IPS-18c (cell line): ENCODE results near the gene SAXO1.

Experiments
- H3K4me3 ChIP-seq: 2 replicates; pipeline ENCODE4 v1.7.0; 2013; ENCODE audit warnings: low read depth, mild to moderate bottlenecking, low read length, moderate library complexity; ENCODE audit not compliant: insufficient read depth
- H3K9me3 ChIP-seq: one replicate; pipeline ENCODE4 v1.6.1; 2013; ENCODE audit warnings: mild to moderate bottlenecking, low read length, moderate library complexity; ENCODE audit not compliant: control insufficient read depth, insufficient read depth

The SAXO1 gene

GRCh38 chr9:18980189-18980588, 52.8 kb downstream of the SAXO1 start:
- Histone ChIP-seq H3K4me3 (no peak overlapping the region), H3K9me3 (peaks cover 6% of the 10 kb centered on the region)

GRCh38 chr9:18979367-18979766, 53.6 kb downstream of the SAXO1 start:
- Histone ChIP-seq H3K4me3 (no peak overlapping the region), H3K9me3 (peaks cover 6% of the 10 kb centered on the region)

GRCh38 chr9:18978188-18978587, 54.8 kb downstream of the SAXO1 start:
- H3K4me3 ChIP-seq: no peak overlapping the region
- H3K9me3 ChIP-seq: peaks cover 1% of the 10 kb centered on the region

GRCh38 chr9:18976709-18977531, 56.1 kb downstream of the SAXO1 start:
- Histone ChIP-seq H3K9me3 (no peaks in the 10 kb centered on the region), H3K4me3 (no peak overlapping the region)

GRCh38 chr9:18976221-18976708, 56.7 kb downstream of the SAXO1 start:
- no peak overlapping the region for H3K4me3 ChIP-seq
- H3K9me3 ChIP-seq: no peaks in the 10 kb centered on the region

GRCh38 chr9:18973348-18973747, 59.7 kb downstream of the SAXO1 start:
- Histone ChIP-seq H3K9me3 (no peaks in the 10 kb centered on the region), H3K4me3 (no peak overlapping the region)

GRCh38 chr9:18972675-18973074, 60.3 kb downstream of the SAXO1 start:
- Histone ChIP-seq H3K4me3 (no peak overlapping the region), H3K9me3 (peaks cover 1% of the 10 kb centered on the region)

GRCh38 chr9:18971909-18972308, 61.1 kb downstream of the SAXO1 start:
- Histone ChIP-seq H3K9me3 (peaks cover 6% of the 10 kb centered on the region), H3K4me3 (no peak overlapping the region)

GRCh38 chr9:18971404-18971803, 61.6 kb downstream of the SAXO1 start:
- Histone ChIP-seq H3K4me3 (no peak overlapping the region), H3K9me3 (peaks cover 6% of the 10 kb centered on the region)

GRCh38 chr9:18970393-18970792, 62.6 kb downstream of the SAXO1 start:
- no peak overlapping the region for H3K4me3 ChIP-seq
- peaks cover 6% of the 10 kb centered on the region for H3K9me3 ChIP-seq

GRCh38 chr9:18969128-18969527, 63.9 kb downstream of the SAXO1 start:
- no peak overlapping the region for H3K4me3 ChIP-seq
- H3K9me3 ChIP-seq: peaks cover 6% of the 10 kb centered on the region

- Histone ChIP-seq H3K9me3 (no peaks in the 10 kb centered on the region), H3K4me3 (no peak overlapping the region)
Observed at GRCh38 chr9:18955626-18956025, 77.4 kb downstream of the SAXO1 start.

- Histone ChIP-seq H3K9me3 (no peaks in the 10 kb centered on the region), H3K4me3 (no peak overlapping the region)
Observed at GRCh38 chr9:18951936-18952335, 81.1 kb downstream of the SAXO1 start.

GRCh38 chr9:18947892-18948339, 85.1 kb downstream of the SAXO1 start:
- Histone ChIP-seq H3K4me3 (no peak overlapping the region), H3K9me3 (no peaks in the 10 kb centered on the region)

- no peak overlapping the region for H3K4me3 ChIP-seq
- no peaks in the 10 kb centered on the region for H3K9me3 ChIP-seq
Observed at GRCh38 chr9:18942801-18943200, 90.2 kb downstream of the SAXO1 start.

- H3K9me3 ChIP-seq: no peaks in the 10 kb centered on the region
- no peak overlapping the region for H3K4me3 ChIP-seq
Observed at GRCh38 chr9:18941060-18941740, 91.8 kb downstream of the SAXO1 start.

GRCh38 chr9:18939943-18940342, 93.1 kb downstream of the SAXO1 start:
- Histone ChIP-seq H3K9me3 (no peaks in the 10 kb centered on the region), H3K4me3 (no peak overlapping the region)
